DMS79 treated with DMSO at 0.1 percent for 48 hours (cell line): ENCODE results near the gene SLC45A2.

Experiments used
- DNase-seq: peaks from one replicate; lab custom pipeline; 2025; lab: John Stamatoyannopoulos, UW

SLC45A2 gene

GRCh38 chr5:34007201-34007620 lies 22.7 kb upstream of the SLC45A2 start:
- DNase-seq: peak; percentile 32

GRCh38 chr5:34005681-34006080 lies 21.2 kb upstream of the SLC45A2 start:
- no peak for DNase-seq

GRCh38 chr5:34005211-34005610 lies 20.7 kb upstream of the SLC45A2 start:
- no peak for DNase-seq

GRCh38 chr5:34003941-34004340 lies 19.4 kb upstream of the SLC45A2 start:
- DNase-seq: no peak

GRCh38 chr5:34002629-34003328 lies 18.3 kb upstream of the SLC45A2 start:
- no peak for DNase-seq

GRCh38 chr5:34001241-34001841 lies 16.8 kb upstream of the SLC45A2 start:
- DNase-seq: peak; percentile 7

GRCh38 chr5:33999978-34000377 lies 15.5 kb upstream of the SLC45A2 start:
- DNase-seq: no peak

- no peak for DNase-seq
These were observed 13.0 kb upstream of the SLC45A2 start for GRCh38 chr5:33997331-33997983.

GRCh38 chr5:33995865-33996264 lies 11.4 kb upstream of the SLC45A2 start:
- no peak for DNase-seq

- DNase-seq: no peak
These were observed 10.4 kb upstream of the SLC45A2 start for GRCh38 chr5:33994845-33995244.

- no peak for DNase-seq
These were observed 8.4 kb upstream of the SLC45A2 start for GRCh38 chr5:33992864-33993263.

- no peak for DNase-seq
These were observed 954 bp upstream of the SLC45A2 start for GRCh38 chr5:33985447-33985846.

GRCh38 chr5:33984178-33984577 lies 315 bp downstream of the SLC45A2 start:
- no peak for DNase-seq

- DNase-seq: peak; percentile 22
These were observed 2.9 kb downstream of the SLC45A2 start for GRCh38 chr5:33981408-33982162.

- DNase-seq: no peak
These were observed 4.5 kb downstream of the SLC45A2 start for GRCh38 chr5:33980030-33980429.

GRCh38 chr5:33978306-33978705 lies 6.2 kb downstream of the SLC45A2 start:
- DNase-seq: no peak

- DNase-seq: no peak
These were observed 8.2 kb downstream of the SLC45A2 start for GRCh38 chr5:33976307-33976706.

GRCh38 chr5:33975852-33976251 lies 8.6 kb downstream of the SLC45A2 start:
- DNase-seq: no peak

- DNase-seq: no peak
These were observed 11.2 kb downstream of the SLC45A2 start for GRCh38 chr5:33973271-33973670.

GRCh38 chr5:33969572-33970452 lies 14.7 kb downstream of the SLC45A2 start:
- DNase-seq: no peak

GRCh38 chr5:33968211-33969005 lies 16.1 kb downstream of the SLC45A2 start:
- DNase-seq: no peak
